Measurements from ENCODE around the gene TRERF1.
A peak's percentile ranks its signal among the peaks of the same experiment; 100 is the strongest.
"Not testable (repeated sequence)": the region's sequence is repeated elsewhere in the genome, so short reads cannot be mapped to it uniquely, and the experiment has no call there.

TRERF1 gene

GRCh38 chr6:42451333-42452170 lies at the start of gene TRERF1:
TRERF1 (minus strand) TSS chr6:42451926; CDS start chr6:42269590, 182,336 bp downstream.
- peak; percentile 80 for DNase-seq (ENCODE audit: low spot score)

GRCh38 chr6:42498473-42499128 lies 46.9 kb upstream of the TRERF1 start:
- no peak for DNase-seq (ENCODE audit: low spot score)

- DNase-seq (ENCODE audit: low spot score), result no peak
Measured at GRCh38 chr6:42493914-42494539, 42.3 kb upstream of the TRERF1 start.

GRCh38 chr6:42488129-42488528 lies 36.4 kb upstream of the TRERF1 start:
- DNase-seq (ENCODE audit: low spot score), result no peak

GRCh38 chr6:42484261-42484660 lies 32.5 kb upstream of the TRERF1 start:
- DNase-seq (ENCODE audit: low spot score), result no peak

GRCh38 chr6:42482174-42482573 lies 30.4 kb upstream of the TRERF1 start:
- DNase-seq (ENCODE audit: low spot score), result no peak

- no peak for DNase-seq (ENCODE audit: low spot score)
Measured at GRCh38 chr6:42471714-42472113, 20.0 kb upstream of the TRERF1 start.

- DNase-seq (ENCODE audit: low spot score), result no peak
Measured at GRCh38 chr6:42471142-42471541, 19.4 kb upstream of the TRERF1 start.

GRCh38 chr6:42468273-42468672 lies 16.5 kb upstream of the TRERF1 start:
- no peak for DNase-seq (ENCODE audit: low spot score)

- no peak for DNase-seq (ENCODE audit: low spot score)
Measured at GRCh38 chr6:42467651-42468050, 15.9 kb upstream of the TRERF1 start.

- not testable (repeated sequence) for DNase-seq (ENCODE audit: low spot score)
Measured at GRCh38 chr6:42466470-42466869, 14.7 kb upstream of the TRERF1 start.

GRCh38 chr6:42462474-42462972 lies 10.8 kb upstream of the TRERF1 start:
- no peak for DNase-seq (ENCODE audit: low spot score)

GRCh38 chr6:42460883-42461282 lies 9.2 kb upstream of the TRERF1 start:
- no peak for DNase-seq (ENCODE audit: low spot score)

- DNase-seq (ENCODE audit: low spot score), result no peak
Measured at GRCh38 chr6:42459888-42460287, 8.2 kb upstream of the TRERF1 start.

GRCh38 chr6:42454428-42454791 lies 2.7 kb upstream of the TRERF1 start:
- no peak for DNase-seq (ENCODE audit: low spot score)

GRCh38 chr6:42453654-42454427 lies 2.1 kb upstream of the TRERF1 start:
- peak; percentile 19 for DNase-seq (ENCODE audit: low spot score)

GRCh38 chr6:42453031-42453653 lies 1.4 kb upstream of the TRERF1 start:
- peak; percentile 85 for DNase-seq (ENCODE audit: low spot score)

- peak; percentile 74 for DNase-seq (ENCODE audit: low spot score)
Measured at GRCh38 chr6:42452171-42453030, 675 bp upstream of the TRERF1 start.

GRCh38 chr6:42450477-42451332 lies 1.0 kb downstream of the TRERF1 start:
- DNase-seq (ENCODE audit: low spot score), result peak; percentile 39
